ENCODE results near the gene CARNS1. TPM values are rescaled to one million over a fixed set of nuclear protein-coding genes. Genes with fewer than 3 reads are reported as not detected.
A peak's percentile ranks its signal among the peaks of the same experiment; 100 is the strongest.

The CARNS1 gene
- total and polyA plus RNA-seq, 2 of the 13 experiments (the other 11 are each of a cell fraction or from before 2014, with no cell fraction given) = not detected

DNA sequence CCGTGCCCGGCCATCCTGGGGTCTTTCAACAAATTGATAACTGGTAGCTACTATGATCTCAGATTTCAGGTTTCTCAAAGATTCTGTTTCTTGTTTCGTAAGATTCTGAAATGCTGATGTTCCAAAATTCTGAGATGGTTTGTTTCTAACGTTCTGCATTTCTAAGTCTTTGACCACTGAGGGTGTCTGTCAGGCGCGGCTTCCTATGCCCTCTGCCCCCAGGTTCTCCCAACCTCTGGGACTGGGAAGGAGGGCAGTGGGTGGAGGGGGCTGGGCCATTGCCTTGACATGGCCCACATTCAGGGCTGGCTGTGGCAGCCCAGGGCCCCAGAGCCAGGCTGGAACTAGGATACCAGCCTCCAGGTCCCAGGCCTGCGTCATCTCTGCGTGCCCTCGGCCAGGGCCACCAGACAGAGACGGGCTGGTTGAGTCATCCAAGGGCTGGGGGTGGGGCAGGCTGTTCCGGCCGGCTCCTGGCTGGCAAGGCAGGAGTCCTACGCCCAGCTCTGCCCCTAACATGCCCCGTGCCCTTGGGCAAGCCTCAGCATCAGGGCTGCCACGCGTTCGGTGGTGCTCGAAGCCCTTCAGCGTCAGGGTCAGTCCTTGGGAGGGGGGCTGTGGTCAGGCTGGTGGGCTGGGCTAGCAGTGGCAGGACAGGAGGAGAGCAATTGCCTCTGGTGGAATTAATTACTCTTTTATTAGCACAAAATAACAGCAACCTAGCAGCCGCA, 48.4 kb downstream of the CARNS1 start (continued):
- TF ChIP-seq ZGPAT (CRISPR knock-in tag; IDR thresholded peaks at IDR 0.05) (no peak), ZNF136 (CRISPR knock-in tag; IDR thresholded peaks at IDR 0.05; ENCODE audit: low read depth) (no peak), TCF12 (IDR thresholded peaks at IDR 0.05) (no peak), TCF12 (CRISPR knock-in tag; IDR thresholded peaks at IDR 0.05) (no peak), ZNF335 (CRISPR knock-in tag; IDR thresholded peaks at IDR 0.05) (no peak), ATM (IDR thresholded peaks at IDR 0.05; ENCODE audit: borderline replicate concordance) (no peak), SAP130 (CRISPR knock-in tag; IDR thresholded peaks at IDR 0.05; ENCODE audit: low read depth) (peak; percentile 58), ZNF501 (CRISPR knock-in tag; IDR thresholded peaks at IDR 0.05) (no peak), ZNF615 (CRISPR knock-in tag; IDR thresholded peaks at IDR 0.05; ENCODE audit: borderline replicate concordance) (no peak), ISX (CRISPR knock-in tag; conservative IDR thresholded peaks at IDR 0.05) (no peak), CREBL2 (CRISPR knock-in tag; IDR thresholded peaks at IDR 0.05; ENCODE audit: borderline replicate concordance) (no peak), ZNF280B (CRISPR knock-in tag; IDR thresholded peaks at IDR 0.05; ENCODE audit: borderline replicate concordance) (peak; percentile 74; the same call in 1 of the 2 replicates), TBX3 (IDR thresholded peaks at IDR 0.05; ENCODE audit: borderline replicate concordance) (no peak), POLR2AphosphoS2 (IDR thresholded peaks at IDR 0.05; ENCODE audit: low read depth, low read length) (no peak), TMF1 (CRISPR knock-in tag; IDR thresholded peaks at IDR 0.05; ENCODE audit: low read depth) (no peak), GABPB1 (CRISPR knock-in tag; IDR thresholded peaks at IDR 0.05) (peak; percentile 72), ZXDC (CRISPR knock-in tag; IDR thresholded peaks at IDR 0.05) (peak; percentile 39; the same call in 1 of the 2 replicates)
- TF ChIP-seq, protein P1, sequence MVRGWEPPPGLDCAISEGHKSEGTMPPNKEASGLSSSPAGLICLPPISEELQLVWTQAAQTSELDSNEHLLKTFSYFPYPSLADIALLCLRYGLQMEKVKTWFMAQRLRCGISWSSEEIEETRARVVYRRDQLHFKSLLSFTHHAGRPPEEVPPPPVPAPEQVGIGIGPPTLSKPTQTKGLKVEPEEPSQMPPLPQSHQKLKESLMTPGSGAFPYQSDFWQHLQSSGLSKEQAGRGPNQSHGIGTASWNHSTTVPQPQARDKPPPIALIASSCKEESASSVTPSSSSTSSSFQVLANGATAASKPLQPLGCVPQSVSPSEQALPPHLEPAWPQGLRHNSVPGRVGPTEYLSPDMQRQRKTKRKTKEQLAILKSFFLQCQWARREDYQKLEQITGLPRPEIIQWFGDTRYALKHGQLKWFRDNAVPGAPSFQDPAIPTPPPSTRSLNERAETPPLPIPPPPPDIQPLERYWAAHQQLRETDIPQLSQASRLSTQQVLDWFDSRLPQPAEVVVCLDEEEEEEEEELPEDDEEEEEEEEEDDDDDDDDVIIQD (CRISPR knock-in tag; IDR thresholded peaks at IDR 0.05; ENCODE audit: low read depth) = 0 out of 2 replicates have a peak, but pooled peaks have one; percentile 37
